Muscle of leg (tissue), 11 donors: Measurements from ENCODE around the gene ABHD17C. TPM values are rescaled to one million over a fixed set of nuclear protein-coding genes. Genes with fewer than 3 reads are reported as not detected.

ENCODE experiments used
- DNase-seq: peaks from one replicate; pipeline ENCODE4 v3.0.0; 2013
- H3K27ac ChIP-seq: one replicate; pipeline ENCODE4 v1.5.1; 2013; ENCODE audit warnings: mild to moderate bottlenecking, low read length, control low read depth
- H3K27me3 ChIP-seq: one replicate; pipeline ENCODE4 v1.6.1; 2013; ENCODE audit warnings: low read length; ENCODE audit not compliant: control insufficient read depth, insufficient read depth
- H3K36me3 ChIP-seq: one replicate; pipeline ENCODE4 v1.6.1; 2013; ENCODE audit warnings: low read length; ENCODE audit not compliant: control insufficient read depth, insufficient read depth
- H3K4me1 ChIP-seq: one replicate; pipeline ENCODE4 v1.6.1; 2013; ENCODE audit warnings: low read length; ENCODE audit not compliant: control insufficient read depth, insufficient read depth
- H3K4me3 ChIP-seq: one replicate; pipeline ENCODE4 v1.5.1; 2013; ENCODE audit warnings: low read length, control low read depth
- H3K9me3 ChIP-seq: replicated peaks from 2 replicates; pipeline ENCODE4 v1.6.1; 2013; ENCODE audit warnings: low read depth, low read length; ENCODE audit not compliant: control insufficient read depth
- WGBS: methylation state at CpG from one replicate; pipeline ENCODE4 v1.1.5; 2013; ENCODE audit warnings: missing lambda C conversion rate; ENCODE audit not compliant: insufficient coverage; 5-methylcytosine and 5-hydroxymethylcytosine counted together
- polyA plus RNA-seq, 8 donors: library from polyadenylated mRNA; unstranded; fragments of 120-200 nt; gene quantifications; one replicate each; pipeline versions ENCODE4 v1.2.1 to v1.2.3, GENCODE V29; 2013; ENCODE audit warnings: inconsistent platforms in 1 of 8, low replicate concordance in 1 of 8; ENCODE audit not compliant: insufficient read length in 8 of 8, insufficient read depth in 1 of 8
- total RNA-seq: library from RNA; stranded (reverse); fragments of 120-200 nt; gene quantifications from one replicate; pipeline ENCODE4 v1.2.4, GENCODE V29; 2013

The ABHD17C gene
- total and polyA plus RNA-seq, 9 donors: 2.2 to 10.0 (median 8.2) TPM

DNA sequence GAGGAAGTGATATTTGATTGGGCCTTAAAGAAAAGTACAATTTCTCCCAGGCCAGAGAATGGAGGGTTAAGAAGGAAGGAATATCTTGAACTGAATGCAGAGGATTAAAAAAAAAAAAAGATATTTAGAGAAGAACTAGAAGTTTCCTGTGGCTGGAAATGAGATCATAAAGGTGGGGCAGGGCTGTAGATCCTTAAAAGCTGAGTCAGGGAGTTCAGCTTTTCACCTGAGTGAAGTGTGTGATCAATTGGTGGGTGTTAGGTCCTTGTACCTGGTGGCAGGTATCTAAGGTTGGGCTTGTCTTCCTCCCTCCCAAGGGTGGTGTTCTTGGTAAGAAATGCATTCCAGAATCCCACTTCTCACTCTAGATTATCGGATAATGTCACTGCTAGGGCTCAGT is 95.9 kb downstream of the ABHD17C start:
- no peak for DNase-seq
- Histone ChIP-seq H3K27ac (no peak overlapping the region), H3K4me1 (no peaks in the 10 kb centered on the region), H3K36me3 (no peaks in the 10 kb centered on the region), H3K27me3 (peaks cover 5% of the 10 kb centered on the region), H3K9me3 (no peaks in the 10 kb centered on the region), H3K4me3 (no peak overlapping the region)
- no CpG with 5 or more reads among the region's 1 CpG for WGBS

DNA sequence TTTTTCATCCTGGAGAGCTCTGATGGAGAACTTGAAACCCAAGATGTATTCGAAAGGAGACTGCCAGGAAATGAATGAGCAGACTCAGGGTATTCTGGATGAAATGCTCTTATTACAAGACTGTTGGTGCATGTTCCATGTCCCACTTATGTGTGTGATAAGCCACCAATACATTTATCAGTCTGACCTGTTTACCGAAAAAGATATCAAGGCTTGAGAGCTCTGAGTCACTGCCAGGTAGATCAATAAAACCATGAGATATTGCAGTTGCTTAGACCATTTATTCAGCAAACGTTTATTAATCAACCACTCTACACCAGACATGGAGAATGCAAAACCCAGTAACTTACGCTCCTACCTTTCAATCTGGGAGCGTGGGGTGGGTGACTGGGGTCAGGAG is 101.3 kb downstream of the ABHD17C start:
- peaks cover 5% of the 10 kb centered on the region for H3K27me3 ChIP-seq
- no peak overlapping the region for H3K27ac ChIP-seq
- H3K4me3 ChIP-seq: no peak overlapping the region
- H3K4me1 ChIP-seq: peaks cover 3% of the 10 kb centered on the region
- no peak for DNase-seq
- 100% methylated on average over 3 of the region's 5 CpGs for WGBS
- H3K9me3 ChIP-seq: no peaks in the 10 kb centered on the region
- H3K36me3 ChIP-seq: no peaks in the 10 kb centered on the region

DNA sequence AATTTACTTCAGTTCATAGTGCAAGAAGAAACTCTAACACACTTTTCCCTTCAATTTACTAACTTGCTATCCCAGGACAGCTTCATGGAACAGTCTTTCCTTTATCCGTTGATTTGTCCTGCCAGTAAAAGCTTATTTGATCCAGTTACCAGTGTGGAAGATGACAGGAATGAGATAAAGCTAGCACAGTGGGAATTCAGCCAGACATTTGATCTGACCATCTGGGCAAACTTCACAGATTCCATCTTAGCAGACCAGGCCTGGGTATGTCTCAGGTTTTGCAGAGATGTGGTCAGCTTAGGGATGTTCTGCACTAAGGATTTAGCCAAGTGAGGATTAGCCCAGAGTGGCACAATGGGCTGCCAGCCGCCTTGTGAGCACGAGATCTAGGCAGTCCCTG is 103.8 kb downstream of the ABHD17C start:
- Histone ChIP-seq H3K9me3 (no peaks in the 10 kb centered on the region), H3K36me3 (no peaks in the 10 kb centered on the region), H3K27me3 (peaks cover 2% of the 10 kb centered on the region), H3K4me1 (peaks cover 8% of the 10 kb centered on the region), H3K4me3 (no peak overlapping the region), H3K27ac (no peak overlapping the region)
- no peak for DNase-seq
- WGBS: 44% methylated on average over 2 of the region's 3 CpGs

DNA sequence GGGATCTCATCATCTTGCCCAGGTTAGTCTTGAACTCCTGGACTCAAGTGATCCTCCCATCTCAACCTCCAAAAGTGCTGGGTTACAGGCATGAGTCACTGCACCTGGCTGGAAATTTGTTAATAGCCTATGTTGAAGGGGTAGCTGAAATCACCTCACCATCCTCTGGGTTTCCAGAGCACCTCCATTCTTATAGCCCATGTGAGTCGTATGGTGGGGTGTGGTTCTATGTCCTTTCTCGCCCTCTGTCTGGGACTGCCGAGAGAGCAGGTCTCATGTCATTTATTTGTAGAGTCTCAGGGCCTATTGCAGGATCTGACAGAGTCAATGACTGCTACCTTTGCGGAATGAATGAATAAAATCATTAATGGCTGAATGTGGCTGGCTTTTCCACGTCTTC is 105.0 kb downstream of the ABHD17C start:
- Histone ChIP-seq H3K27ac (no peak overlapping the region), H3K9me3 (no peaks in the 10 kb centered on the region), H3K36me3 (no peaks in the 10 kb centered on the region), H3K4me3 (no peak overlapping the region), H3K27me3 (peaks cover 2% of the 10 kb centered on the region), H3K4me1 (peaks cover 8% of the 10 kb centered on the region)
- no peak for DNase-seq
- 80% methylated on average over 1 of the region's 5 CpGs for WGBS

DNA sequence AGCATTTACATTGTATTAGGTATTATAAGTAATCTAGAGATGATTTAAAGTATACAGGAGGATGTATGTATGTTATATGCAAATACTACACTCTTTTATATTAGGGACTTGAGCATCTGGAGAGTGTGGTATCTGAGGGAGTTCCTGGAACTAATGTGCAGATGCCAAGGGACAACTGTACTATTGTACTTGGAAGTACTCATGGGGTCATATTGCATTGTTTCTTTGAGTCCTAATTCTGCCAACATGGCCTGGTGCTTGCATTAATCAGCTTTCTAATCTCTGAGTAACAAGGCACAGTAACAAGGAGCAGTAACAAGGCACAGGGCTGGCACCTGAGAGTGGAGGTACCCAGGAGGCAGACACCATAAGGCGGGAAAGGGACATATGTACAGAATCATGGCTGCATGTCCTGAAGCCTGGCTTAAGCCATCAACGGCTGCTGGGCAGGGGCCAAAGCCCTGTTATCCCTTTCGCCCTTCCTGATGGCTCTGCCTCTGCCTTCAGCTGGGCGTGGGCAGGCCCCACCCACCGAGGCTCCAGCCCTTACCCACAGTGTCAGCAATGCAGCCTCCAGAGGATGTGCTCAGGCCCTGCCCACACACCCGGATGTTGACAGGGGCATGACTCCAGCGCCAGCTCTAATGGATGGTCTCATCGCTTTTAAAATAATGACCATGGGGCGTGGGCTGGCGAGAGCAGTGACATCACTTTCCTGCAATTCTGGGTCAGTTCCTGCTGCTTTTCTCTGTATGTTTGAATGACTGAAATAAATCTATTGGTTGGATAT is 107.0 kb downstream of the ABHD17C start:
- H3K27ac ChIP-seq: no peak overlapping the region
- peak; percentile 37 for DNase-seq
- peaks cover 8% of the 10 kb centered on the region for H3K4me1 ChIP-seq
- H3K9me3 ChIP-seq: no peaks in the 10 kb centered on the region
- peaks cover 2% of the 10 kb centered on the region for H3K27me3 ChIP-seq
- no peaks in the 10 kb centered on the region for H3K36me3 ChIP-seq
- 70% methylated on average over 9 of the region's 10 CpGs for WGBS
- no peak overlapping the region for H3K4me3 ChIP-seq

DNA sequence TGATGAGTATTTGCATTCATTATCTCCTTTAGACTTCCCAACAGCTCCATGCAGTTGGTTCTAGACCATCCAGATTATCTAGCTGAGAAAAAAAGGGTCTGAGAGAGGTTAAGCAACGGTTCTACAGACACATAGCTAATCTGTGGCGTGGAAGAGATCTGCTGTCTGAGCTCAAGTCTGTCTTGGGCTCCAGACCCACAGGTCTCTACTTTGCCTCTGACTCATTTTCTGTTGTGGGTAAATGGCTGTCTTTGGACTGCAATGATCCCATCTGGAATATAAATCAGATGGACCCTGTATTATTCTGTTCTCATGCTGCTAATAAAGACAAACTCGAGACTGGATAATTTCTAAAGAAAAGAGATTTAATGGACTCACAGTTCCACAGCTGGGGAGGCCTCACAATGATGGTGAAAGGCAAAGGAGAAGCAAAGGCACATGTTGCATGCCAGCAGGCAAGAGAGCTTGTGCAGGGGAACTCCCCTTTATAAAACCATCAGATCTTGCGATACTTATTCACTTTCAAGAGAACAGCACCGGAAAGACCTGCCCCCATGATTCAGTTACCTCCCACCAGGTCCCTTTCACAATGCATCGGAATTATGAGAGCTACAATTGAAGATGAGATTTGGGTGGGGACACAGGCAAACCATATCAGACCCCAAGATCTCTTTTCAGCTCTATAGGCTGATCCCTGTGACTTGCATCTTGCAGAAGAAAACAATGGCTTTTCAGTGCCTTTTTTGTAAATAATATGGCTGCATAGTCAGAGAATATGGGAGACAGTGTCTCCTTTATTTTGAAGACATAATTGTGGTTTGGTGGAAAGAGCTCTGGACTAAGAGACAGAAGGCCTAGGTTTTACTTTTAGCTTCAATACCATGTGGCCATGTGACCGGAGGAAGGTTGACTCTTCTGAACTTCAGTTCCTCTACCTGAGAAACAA is 108.7 kb downstream of the ABHD17C start:
- WGBS: 68% methylated on average over 3 of the region's 7 CpGs
- no peak overlapping the region for H3K27ac ChIP-seq

DNA sequence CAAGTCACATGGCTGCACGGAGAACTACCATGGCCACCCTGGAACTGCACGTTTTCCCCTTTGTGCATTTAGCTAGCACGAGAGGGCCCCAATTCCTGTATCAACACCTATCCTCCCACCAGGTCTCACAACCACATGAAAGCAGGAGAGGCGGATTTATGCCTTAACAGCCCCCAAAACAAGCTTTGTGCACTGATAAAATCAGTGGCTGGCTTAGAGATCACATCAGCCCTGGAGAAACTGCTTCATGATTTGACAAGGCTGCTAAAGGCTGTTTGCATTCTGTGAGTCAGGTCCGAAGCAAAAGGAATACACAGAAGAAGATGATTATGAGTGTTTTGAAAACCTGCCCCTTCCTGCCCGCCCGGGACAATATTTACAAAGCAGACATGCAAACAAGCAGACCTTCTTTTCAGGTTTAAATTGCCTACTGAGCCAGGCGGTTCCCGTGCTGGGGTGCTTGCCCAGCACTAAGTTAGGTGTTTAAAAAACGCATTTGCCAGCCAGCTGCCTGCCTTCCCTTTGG is 109.9 kb downstream of the ABHD17C start:
- DNase-seq: no peak

More for the DNA sequence above, 108.7 kb downstream of the ABHD17C start:
- Histone ChIP-seq H3K9me3 (no peaks in the 10 kb centered on the region), H3K36me3 (no peaks in the 10 kb centered on the region), H3K27me3 (peaks cover 3% of the 10 kb centered on the region), H3K4me1 (peaks cover 8% of the 10 kb centered on the region), H3K4me3 (no peak overlapping the region)
- DNase-seq: no peak

More for the DNA sequence above, 109.9 kb downstream of the ABHD17C start:
- no peaks in the 10 kb centered on the region for H3K9me3 ChIP-seq
- WGBS: 33% methylated on average over 1 of the region's 10 CpGs
- H3K36me3 ChIP-seq: no peaks in the 10 kb centered on the region
- peaks cover 3% of the 10 kb centered on the region for H3K27me3 ChIP-seq
- peaks cover 5% of the 10 kb centered on the region for H3K4me1 ChIP-seq
- no peak overlapping the region for H3K4me3 ChIP-seq
- no peak overlapping the region for H3K27ac ChIP-seq

Other genes starting within 250 kb of the ABHD17C start
- gene CEMIP, start 84.1 kb downstream of the ABHD17C start, total RNA-seq: 0.93 TPM
- 1 to 10 TPM; 1.4 to 3.0 (median 2.3) TPM for gene CEMIP, start 84.1 kb downstream of the ABHD17C start, polyA plus RNA-seq